RWPE2 (cell line): Measurements from ENCODE around the gene MICAL2.

Source experiments
- ATAC-seq: fragments of 200-7000 bp; cut with Tn5 transposase; 3 replicates; pipeline ENCODE4 v1.9.1; 2021; ENCODE audit warnings: low read depth
- DNase-seq: peaks from one replicate; pipeline ENCODE4 v3.0.0-alpha.2; 2020; ENCODE audit warnings: low spot score
- H3K27ac ChIP-seq: fragments of 450-650 bp; 2 replicates; pipeline ENCODE4 v1.5.1; 2017; ENCODE audit warnings: mild to moderate bottlenecking; ENCODE audit not compliant: poor library complexity, severe bottlenecking
- H3K27me3 ChIP-seq: fragments of 250-450 bp; sonication (Bioruptor Pico); 2 replicates; pipeline ENCODE4 v1.5.1; 2021; ENCODE audit warnings: mild to moderate bottlenecking, moderate library complexity; ENCODE audit not compliant: insufficient read depth, poor library complexity, severe bottlenecking
- H3K36me3 ChIP-seq: fragments of 250-450 bp; sonication (Bioruptor Pico); 2 replicates; pipeline ENCODE4 v1.5.1; 2020; ENCODE audit warnings: low read depth, mild to moderate bottlenecking, moderate library complexity
- H3K4me1 ChIP-seq: fragments of 250-450 bp; sonication (Bioruptor Pico); 2 replicates; pipeline ENCODE4 v1.5.1; 2021; ENCODE audit warnings: mild to moderate bottlenecking, moderate library complexity; ENCODE audit not compliant: insufficient read depth, poor library complexity, severe bottlenecking
- H3K4me3 ChIP-seq: fragments of 250-450 bp; sonication (Bioruptor Pico); 2 replicates; pipeline ENCODE4 v1.5.1; 2021; ENCODE audit warnings: mild to moderate bottlenecking, moderate library complexity; ENCODE audit not compliant: severe bottlenecking
- H3K9me3 ChIP-seq: fragments of 250-450 bp; sonication (Bioruptor Pico); 2 replicates; pipeline ENCODE4 v1.5.1; 2021; ENCODE audit warnings: mild to moderate bottlenecking, moderate library complexity; ENCODE audit not compliant: severe bottlenecking
- CTCF ChIP-seq: fragments of 450-650 bp; IDR thresholded peaks from one replicate; pipeline ENCODE4 v1.5.1; 2017; ENCODE audit warnings: mild to moderate bottlenecking, moderate library complexity; ENCODE audit not compliant: poor library complexity, severe bottlenecking

Gene MICAL2

GRCh38 chr11:12131943-12132789 lies 21.8 kb downstream of the MICAL2 start:
- peak overlapping the region; percentile 34 for H3K27ac ChIP-seq
- no peak overlapping the region for H3K4me3 ChIP-seq
- DNase-seq (no peak), ATAC-seq (no peak)
- H3K4me1 ChIP-seq = peaks cover 17% of the 10 kb centered on the region
- TF ChIP-seq CTCF = no peak
- H3K9me3 ChIP-seq = no peaks in the 10 kb centered on the region
- H3K36me3 ChIP-seq = peaks cover 94% of the 10 kb centered on the region
- no peaks in the 10 kb centered on the region for H3K27me3 ChIP-seq

- no peak overlapping the region for H3K4me3 ChIP-seq
These were observed 22.4 kb downstream of the MICAL2 start for GRCh38 chr11:12132790-12133145.

GRCh38 chr11:12133547-12134235 lies 23.3 kb downstream of the MICAL2 start:
- no peak for TF ChIP-seq CTCF
- H3K9me3 ChIP-seq = no peaks in the 10 kb centered on the region
- peaks cover 4% of the 10 kb centered on the region for H3K4me1 ChIP-seq
- H3K27me3 ChIP-seq = no peaks in the 10 kb centered on the region
- H3K36me3 ChIP-seq = peaks cover 94% of the 10 kb centered on the region
- ATAC-seq (no peak), DNase-seq (no peak)
- H3K4me3 ChIP-seq = no peak overlapping the region
- peak overlapping the region; percentile 34 for H3K27ac ChIP-seq

More at GRCh38 chr11:12132790-12133145, 22.4 kb downstream of the MICAL2 start:
- ATAC-seq (no peak), DNase-seq (no peak)
- peaks cover 94% of the 10 kb centered on the region for H3K36me3 ChIP-seq
- H3K27ac ChIP-seq = peak overlapping the region; percentile 34
- no peaks in the 10 kb centered on the region for H3K27me3 ChIP-seq
- TF ChIP-seq CTCF = no peak
- peaks cover 13% of the 10 kb centered on the region for H3K4me1 ChIP-seq
- no peaks in the 10 kb centered on the region for H3K9me3 ChIP-seq

GRCh38 chr11:12134236-12134585 lies 23.8 kb downstream of the MICAL2 start:
- ATAC-seq = no peak
- peaks cover 94% of the 10 kb centered on the region for H3K36me3 ChIP-seq
- H3K9me3 ChIP-seq = no peaks in the 10 kb centered on the region
- H3K27ac ChIP-seq = peak overlapping the region; percentile 34
- no peak for DNase-seq
- H3K27me3 ChIP-seq = no peaks in the 10 kb centered on the region
- H3K4me3 ChIP-seq = no peak overlapping the region
- peaks cover under 1% of the 10 kb centered on the region for H3K4me1 ChIP-seq
- TF ChIP-seq CTCF = no peak

GRCh38 chr11:12135185-12135584 lies 24.8 kb downstream of the MICAL2 start:
- no peak for TF ChIP-seq CTCF
- ATAC-seq (no peak), DNase-seq (no peak)
- H3K36me3 ChIP-seq = peaks cover 94% of the 10 kb centered on the region
- H3K4me3 ChIP-seq = no peak overlapping the region
- H3K27ac ChIP-seq = no peak overlapping the region
- H3K27me3 ChIP-seq = no peaks in the 10 kb centered on the region
- H3K4me1 ChIP-seq = no peaks in the 10 kb centered on the region
- H3K9me3 ChIP-seq = no peaks in the 10 kb centered on the region
